RPMI7951 (cell line): ENCODE results near the gene COL21A1. TPM values are rescaled to one million over a fixed set of nuclear protein-coding genes. Genes with fewer than 3 reads are reported as not detected.

Source experiments
- DNase-seq: peaks from one replicate; pipeline ENCODE4 v3.0.0-alpha.2; 2012; ENCODE audit warnings: low read depth
- total RNA-seq: library from RNA; depleted of rRNA; stranded (reverse); fragments of >200 nt; shearing (Covaris generic); gene quantifications from 2 replicates; pipeline ENCODE4 v1.2.3, GENCODE V29; 2014

Gene COL21A1
- total RNA-seq, 1 experiment from 2014 or later: 0.48 TPM

DNA sequence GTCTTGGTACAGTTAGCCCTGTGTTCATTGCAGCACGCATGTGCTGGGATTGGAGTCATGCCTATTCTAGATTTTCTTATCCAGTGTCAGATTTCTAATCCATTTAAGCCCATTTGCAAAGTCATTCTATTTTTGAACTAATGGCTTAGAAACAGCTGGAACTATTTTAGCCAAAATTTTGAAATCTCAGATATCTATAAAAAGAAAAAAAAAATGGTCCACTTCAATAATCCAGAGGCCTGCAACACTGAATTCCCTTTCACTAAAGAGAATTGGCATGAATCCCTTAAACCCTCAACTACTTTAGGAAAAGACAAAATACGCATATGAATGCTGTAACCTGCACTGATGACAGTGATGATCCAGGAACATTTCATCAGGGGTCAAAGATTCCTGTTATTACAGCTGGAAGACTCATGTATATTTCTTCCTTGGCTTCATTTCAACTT is 1.5 kb downstream of the COL21A1 start:
- no peak for DNase-seq

- no peak for DNase-seq
Observed at GRCh38 chr6:56244528-56245253, 2.7 kb downstream of the COL21A1 start.

- DNase-seq: no peak
Observed at GRCh38 chr6:56244089-56244488, 3.3 kb downstream of the COL21A1 start.

- no peak for DNase-seq
Observed at GRCh38 chr6:56243518-56244070, 3.8 kb downstream of the COL21A1 start.

DNA sequence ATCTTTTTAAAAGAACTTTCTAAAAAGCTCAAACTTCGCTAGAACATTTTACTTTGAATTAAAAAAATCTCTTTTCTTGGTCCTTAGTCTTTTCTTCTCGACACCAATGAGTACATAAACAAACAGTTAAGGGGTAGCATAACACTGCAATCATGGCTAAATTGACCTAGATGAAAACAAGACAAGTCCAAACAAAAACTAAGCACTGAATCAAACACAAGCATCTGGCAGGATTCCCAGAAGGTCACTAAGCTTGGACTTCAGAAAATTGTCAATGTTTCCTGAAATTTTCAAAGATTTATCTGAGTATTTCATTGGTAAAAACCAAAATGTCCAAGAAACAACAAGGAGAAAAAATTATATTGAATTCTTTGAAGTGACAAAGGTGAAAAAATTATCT is 5.0 kb downstream of the COL21A1 start:
- no peak for DNase-seq

DNA sequence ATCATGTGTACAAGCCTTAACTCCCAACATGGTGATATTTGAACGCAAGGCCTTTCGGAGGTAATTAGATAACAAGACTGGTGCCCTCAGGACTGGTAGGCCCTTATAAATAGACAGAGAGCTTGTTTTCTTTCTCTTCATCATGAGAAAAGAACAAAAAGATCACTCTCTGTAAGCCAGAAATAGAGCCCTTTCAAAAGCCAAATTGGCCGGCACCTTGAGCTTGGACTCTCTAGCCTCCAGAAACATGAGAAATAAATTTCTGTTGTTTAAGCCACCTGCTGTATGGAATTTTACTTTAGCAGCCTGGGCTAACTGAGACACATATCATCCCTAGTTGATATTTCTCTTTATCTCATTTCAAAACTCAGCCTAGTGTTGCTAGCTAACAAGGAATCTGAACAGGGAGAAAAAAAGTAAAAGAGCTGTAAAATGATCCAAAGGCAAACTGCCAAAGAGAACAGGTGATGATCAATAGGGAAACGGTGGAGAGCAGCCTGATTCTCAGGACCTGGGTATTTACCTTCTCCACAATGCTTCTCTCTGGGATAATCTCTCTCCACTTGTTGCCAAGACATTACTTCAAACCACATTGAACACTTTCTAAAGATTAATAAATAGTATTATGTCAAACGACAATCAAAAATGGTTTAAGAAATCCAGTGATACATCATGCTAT is 6.1 kb downstream of the COL21A1 start:
- DNase-seq: no peak

GRCh38 chr6:56238352-56238751 is 9.0 kb downstream of the COL21A1 start:
- no peak for DNase-seq

- no peak for DNase-seq
Observed at GRCh38 chr6:56235245-56235644, 12.1 kb downstream of the COL21A1 start.

GRCh38 chr6:56232436-56232835 is 14.9 kb downstream of the COL21A1 start:
- no peak for DNase-seq

GRCh38 chr6:56231827-56232226 is 15.6 kb downstream of the COL21A1 start:
- no peak for DNase-seq

- DNase-seq: no peak
Observed at GRCh38 chr6:56230976-56231566, 16.3 kb downstream of the COL21A1 start.

DNA sequence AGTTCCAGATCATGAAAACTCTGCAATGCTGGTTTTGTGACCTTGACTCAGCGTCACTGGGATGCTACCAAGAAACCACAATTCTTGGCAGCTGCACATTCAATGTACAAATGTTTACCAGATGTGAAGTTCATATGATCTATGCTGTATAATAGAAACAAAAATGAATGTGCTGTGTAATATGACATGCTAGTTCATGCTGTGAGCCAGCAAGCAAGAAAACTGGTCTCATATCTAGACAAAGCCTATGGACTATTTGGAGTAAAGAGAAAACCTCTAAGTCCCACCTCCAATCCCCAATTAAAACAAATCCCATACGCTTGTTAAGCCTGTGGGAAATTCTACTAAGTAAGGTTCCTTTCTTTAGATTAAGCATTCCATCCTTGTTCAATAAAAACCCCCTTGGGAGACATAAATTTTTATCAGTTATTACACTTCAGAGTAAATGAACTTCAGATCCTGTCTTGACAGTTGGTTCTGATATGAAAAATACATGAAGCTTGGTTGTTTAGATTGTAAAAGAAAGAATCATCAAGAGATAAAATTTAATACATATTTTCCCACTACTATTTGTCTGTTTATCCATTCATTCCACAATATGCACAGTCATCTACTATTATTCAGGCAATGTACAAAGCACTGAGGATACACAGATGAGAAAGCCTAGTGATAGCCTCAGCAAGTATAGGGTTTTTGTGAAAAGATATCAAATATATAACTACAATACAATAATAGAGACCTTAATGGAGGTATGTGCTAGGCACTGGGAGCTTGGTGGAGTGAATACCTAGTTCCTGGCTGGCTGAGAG is 20.1 kb downstream of the COL21A1 start:
- DNase-seq: peak; percentile 85

DNA sequence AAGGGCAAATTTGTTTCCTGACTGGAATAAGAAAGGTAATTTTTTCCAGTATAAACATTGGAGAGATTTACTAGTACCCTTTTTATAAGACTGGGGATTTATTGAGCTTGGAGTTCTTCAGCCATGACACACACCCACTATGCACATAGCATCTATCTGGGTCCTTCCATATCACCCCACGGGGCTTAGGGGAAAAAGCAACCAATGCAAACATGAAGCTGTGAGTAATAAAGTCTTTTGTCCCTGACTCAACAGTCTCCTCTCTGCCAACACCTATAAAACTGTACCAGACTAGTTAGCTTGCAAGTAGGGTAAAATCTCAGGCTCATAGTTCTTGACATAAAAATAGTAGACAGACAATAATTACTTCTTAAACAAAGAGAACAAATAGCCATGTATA is 23.4 kb downstream of the COL21A1 start:
- peak; percentile 72 for DNase-seq

GRCh38 chr6:56222499-56222898 is 24.9 kb downstream of the COL21A1 start:
- peak; percentile 72 for DNase-seq

- peak; percentile 83 for DNase-seq
Observed at GRCh38 chr6:56220078-56220477, 27.3 kb downstream of the COL21A1 start.

DNA sequence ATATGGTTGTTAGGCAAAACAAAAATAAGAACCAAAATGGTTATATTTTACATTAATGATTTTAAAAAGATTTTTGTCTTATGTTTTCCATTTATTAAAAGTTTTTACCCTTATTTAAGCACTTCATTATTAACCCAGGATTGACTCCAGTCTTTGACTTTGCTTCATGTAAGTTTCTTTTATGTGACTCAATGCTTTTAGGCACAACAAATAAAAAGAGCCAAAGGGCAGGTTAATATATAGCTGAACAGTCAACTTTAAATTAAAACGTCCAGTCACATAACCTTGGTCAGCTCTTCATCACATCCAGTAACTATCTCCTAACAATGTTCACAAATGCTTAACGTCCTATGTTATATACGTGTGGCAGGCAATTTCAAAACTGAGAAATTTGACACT is 32.7 kb downstream of the COL21A1 start:
- no peak for DNase-seq

GRCh38 chr6:56214041-56214702 is 33.2 kb downstream of the COL21A1 start:
- DNase-seq: no peak

- no peak for DNase-seq
Observed at GRCh38 chr6:56211724-56212123, 35.7 kb downstream of the COL21A1 start.

DNA sequence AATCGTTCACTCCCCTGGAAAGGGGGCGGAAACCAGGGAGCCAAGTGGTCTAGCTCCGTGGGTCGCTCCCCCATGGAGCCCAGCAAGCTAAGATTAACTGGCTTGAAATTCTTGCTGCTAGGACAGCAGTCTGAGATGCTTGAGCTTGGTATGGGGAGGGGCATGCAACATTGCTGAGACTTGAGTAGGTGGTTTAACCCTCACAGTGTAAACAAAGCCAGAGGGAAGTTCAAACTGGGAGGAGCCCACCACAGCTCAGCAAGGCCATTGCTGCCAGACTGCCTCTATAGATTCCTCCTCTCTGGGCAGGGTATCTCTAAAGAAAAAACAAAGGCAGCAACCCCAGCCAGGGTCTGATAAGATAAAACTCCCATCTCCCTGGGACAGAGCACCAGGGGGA is 43.2 kb downstream of the COL21A1 start:
- no peak for DNase-seq

GRCh38 chr6:56199956-56200355 is 47.4 kb downstream of the COL21A1 start:
- DNase-seq: peak; percentile 53

GRCh38 chr6:56193846-56194245 is 53.5 kb downstream of the COL21A1 start:
- peak; percentile 65 for DNase-seq
